ENCODE measurements around the gene CRK. TPM values are rescaled to one million over a fixed set of nuclear protein-coding genes. Genes with fewer than 3 reads are reported as not detected.
"Not testable (repeated sequence)": the region's sequence is repeated elsewhere in the genome, so short reads cannot be mapped to it uniquely, and the experiment has no call there.

The CRK gene
- polyA plus RNA-seq, 1 experiment = 110 TPM

DNA sequence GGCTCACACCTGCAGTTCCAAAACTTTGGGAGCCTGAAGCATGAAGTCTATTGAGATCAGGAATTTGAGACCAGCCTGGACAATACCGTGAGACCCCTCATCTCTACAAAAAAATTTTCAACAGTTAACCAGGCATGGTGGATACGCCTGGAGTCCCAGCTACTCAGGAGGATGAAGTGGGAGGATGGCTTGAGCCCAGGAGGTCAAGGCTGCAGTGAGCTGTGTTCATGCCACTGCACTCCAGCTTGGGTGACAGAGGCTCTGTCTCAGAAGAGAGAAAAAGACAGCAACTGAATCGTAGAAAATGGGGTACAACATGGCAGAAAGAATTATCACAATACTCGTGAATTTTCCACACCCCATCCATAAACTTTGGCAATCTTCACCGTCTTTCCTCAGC lies 3.2 kb downstream of the CRK start:
- CTCF ChIA-PET = no interaction called here
- POLR2A ChIA-PET = no interaction called here

DNA sequence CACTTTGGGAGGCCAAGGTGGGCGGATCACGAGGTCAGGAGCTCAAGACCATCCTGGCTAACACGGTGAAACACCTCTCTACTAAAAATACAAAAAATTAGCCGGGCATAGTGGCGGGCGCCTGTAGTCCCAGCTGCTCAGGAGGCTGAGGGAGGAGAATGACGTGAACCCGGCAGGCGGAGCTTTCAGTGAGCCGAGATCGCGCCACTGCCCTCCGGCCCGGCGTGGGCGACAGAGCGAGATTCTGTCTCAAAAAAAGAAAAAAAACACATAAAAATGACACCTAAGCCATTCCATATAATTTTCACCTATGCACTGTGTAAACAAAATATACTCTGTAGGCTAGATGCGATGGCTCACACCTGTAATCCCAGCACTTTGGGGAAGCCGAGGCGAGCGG lies 5.8 kb downstream of the CRK start:
- H3K27me3 ChIP-seq (ENCODE audit: control insufficient read depth, insufficient read depth, low read length); H3K27ac ChIP-seq (ENCODE audit: low read depth, low read length); H3K4me3 ChIP-seq (ENCODE audit: low read depth, low read length); DNase-seq (ENCODE audit: low read depth, low spot score); POLR2A ChIA-PET; H3K9me3 ChIP-seq (ENCODE audit: control insufficient read depth, insufficient read depth, low read length): not testable (repeated sequence)
- CTCF ChIA-PET = interaction anchor here (1.8 kb wide), 1 partner anchor 85 kb away, joined by 4 read pairs; no protein-coding TSS in a partner anchor

More for the DNA sequence above, 3.2 kb downstream of the CRK start:
- no peak overlapping the region for H3K4me3 ChIP-seq (ENCODE audit: low read depth, low read length)
- no peaks in the 10 kb centered on the region; the same call in 1 of the 2 replicates for H3K9me3 ChIP-seq (ENCODE audit: control insufficient read depth, insufficient read depth, low read length)
- DNase-seq (ENCODE audit: low read depth, low spot score) = no peak
- H3K27ac ChIP-seq (ENCODE audit: low read depth, low read length) = no peak overlapping the region
- TF ChIP-seq, protein P1, sequence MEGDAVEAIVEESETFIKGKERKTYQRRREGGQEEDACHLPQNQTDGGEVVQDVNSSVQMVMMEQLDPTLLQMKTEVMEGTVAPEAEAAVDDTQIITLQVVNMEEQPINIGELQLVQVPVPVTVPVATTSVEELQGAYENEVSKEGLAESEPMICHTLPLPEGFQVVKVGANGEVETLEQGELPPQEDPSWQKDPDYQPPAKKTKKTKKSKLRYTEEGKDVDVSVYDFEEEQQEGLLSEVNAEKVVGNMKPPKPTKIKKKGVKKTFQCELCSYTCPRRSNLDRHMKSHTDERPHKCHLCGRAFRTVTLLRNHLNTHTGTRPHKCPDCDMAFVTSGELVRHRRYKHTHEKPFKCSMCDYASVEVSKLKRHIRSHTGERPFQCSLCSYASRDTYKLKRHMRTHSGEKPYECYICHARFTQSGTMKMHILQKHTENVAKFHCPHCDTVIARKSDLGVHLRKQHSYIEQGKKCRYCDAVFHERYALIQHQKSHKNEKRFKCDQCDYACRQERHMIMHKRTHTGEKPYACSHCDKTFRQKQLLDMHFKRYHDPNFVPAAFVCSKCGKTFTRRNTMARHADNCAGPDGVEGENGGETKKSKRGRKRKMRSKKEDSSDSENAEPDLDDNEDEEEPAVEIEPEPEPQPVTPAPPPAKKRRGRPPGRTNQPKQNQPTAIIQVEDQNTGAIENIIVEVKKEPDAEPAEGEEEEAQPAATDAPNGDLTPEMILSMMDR (IDR thresholded peaks at IDR 0.05; ENCODE audit: low read depth, low read length) = no peak
- H3K27me3 ChIP-seq (ENCODE audit: control insufficient read depth, insufficient read depth, low read length) = no peaks in the 10 kb centered on the region

DNA sequence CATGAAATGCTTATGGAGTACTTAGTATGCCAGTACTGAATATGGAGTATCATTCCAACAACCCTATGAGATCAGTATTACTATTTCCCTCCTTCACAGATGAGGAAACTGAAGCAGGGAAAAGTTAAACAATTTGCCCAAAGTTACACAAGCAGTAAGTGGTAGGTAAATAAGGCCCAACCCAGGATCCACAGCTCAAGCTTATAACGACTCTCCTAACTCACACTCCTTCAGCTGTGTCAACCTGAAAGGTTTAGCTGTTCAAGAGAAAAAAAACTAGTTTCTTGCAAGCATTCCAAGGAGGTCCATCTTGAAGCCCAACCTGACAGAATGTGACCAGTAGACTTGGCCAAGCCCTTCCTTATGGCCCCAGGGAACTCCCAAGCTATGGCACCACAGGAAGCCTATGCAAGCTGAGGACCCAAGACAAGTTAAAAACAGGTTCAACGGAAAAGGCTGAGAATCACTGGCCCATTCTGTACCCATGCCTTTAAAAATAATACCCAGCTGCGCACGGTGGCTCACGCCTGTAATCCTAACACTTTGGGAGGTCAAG lies 6.5 kb downstream of the CRK start:
- no peak overlapping the region for H3K27ac ChIP-seq (ENCODE audit: low read depth, low read length)
- ChIA-PET CTCF (interaction anchor here (1.8 kb wide), 1 partner anchor 85 kb away, joined by 4 read pairs; no protein-coding TSS in a partner anchor), POLR2A (no interaction called here)
- no peak for DNase-seq (ENCODE audit: low read depth, low spot score)
- H3K4me3 ChIP-seq (ENCODE audit: low read depth, low read length) = no peak overlapping the region
- TF ChIP-seq, protein P1 (IDR thresholded peaks at IDR 0.05; ENCODE audit: low read depth, low read length) = no peak
- H3K9me3 ChIP-seq (ENCODE audit: control insufficient read depth, insufficient read depth, low read length) = no peaks in the 10 kb centered on the region
- no peaks in the 10 kb centered on the region for H3K27me3 ChIP-seq (ENCODE audit: control insufficient read depth, insufficient read depth, low read length)

DNA sequence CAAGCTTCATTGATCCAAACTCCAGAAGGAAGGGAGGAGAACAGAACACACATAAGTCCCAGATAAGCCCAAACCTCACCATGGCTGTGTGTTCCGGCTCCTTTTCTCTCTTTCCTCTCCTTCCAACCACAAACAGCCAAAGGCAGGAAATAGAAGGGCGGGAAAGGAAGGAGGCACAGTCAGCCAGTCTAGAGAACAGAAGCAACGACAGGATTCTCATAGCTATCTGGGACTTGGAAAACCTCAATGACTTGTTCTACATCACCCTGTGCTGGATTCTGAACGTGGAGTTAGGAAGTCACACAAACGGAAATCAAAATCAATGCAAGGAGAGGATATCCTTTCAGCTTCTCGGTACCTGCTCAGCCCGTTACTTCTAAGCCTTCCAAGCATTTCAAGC lies 9.0 kb downstream of the CRK start:
- Histone ChIP-seq H3K27me3 (ENCODE audit: control insufficient read depth, insufficient read depth, low read length) (no peaks in the 10 kb centered on the region), H3K9me3 (ENCODE audit: control insufficient read depth, insufficient read depth, low read length) (no peaks in the 10 kb centered on the region), H3K4me3 (ENCODE audit: low read depth, low read length) (no peak overlapping the region), H3K27ac (ENCODE audit: low read depth, low read length) (no peak overlapping the region)
- no peak for DNase-seq (ENCODE audit: low read depth, low spot score)
- POLR2A ChIA-PET = no interaction called here
- CTCF ChIA-PET = interaction anchor here (0.6 kb wide), 1 partner anchor 263 kb away, joined by 3 read pairs; no protein-coding TSS in a partner anchor
- TF ChIP-seq, protein P1 (IDR thresholded peaks at IDR 0.05; ENCODE audit: low read depth, low read length) = no peak

DNA sequence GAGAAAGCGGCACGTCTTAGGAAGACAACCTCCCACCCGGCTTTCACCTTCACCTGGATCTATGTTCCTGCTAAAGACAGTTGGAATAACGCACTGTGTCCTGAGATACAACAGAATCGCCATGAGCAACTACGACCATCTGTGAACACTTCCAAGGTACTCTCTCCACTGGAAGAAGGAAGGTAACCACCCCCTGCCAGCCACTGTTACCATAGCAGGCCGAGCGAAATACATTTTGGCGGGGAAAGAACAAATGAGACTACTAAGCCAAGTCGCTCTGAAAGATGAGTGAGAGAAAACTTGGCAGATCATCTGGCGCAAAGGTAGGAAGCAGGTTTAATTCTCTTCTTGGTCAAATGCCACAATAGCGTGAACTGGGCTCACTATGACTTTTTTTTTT lies 9.8 kb downstream of the CRK start:
- H3K27me3 ChIP-seq (ENCODE audit: control insufficient read depth, insufficient read depth, low read length) = no peaks in the 10 kb centered on the region
- POLR2A ChIA-PET = no interaction called here
- H3K4me3 ChIP-seq (ENCODE audit: low read depth, low read length) = no peak overlapping the region
- no peak for DNase-seq (ENCODE audit: low read depth, low spot score)
- TF ChIP-seq, protein P1 (IDR thresholded peaks at IDR 0.05; ENCODE audit: low read depth, low read length) = no peak
- H3K27ac ChIP-seq (ENCODE audit: low read depth, low read length) = no peak overlapping the region
- CTCF ChIA-PET = interaction anchor here (0.6 kb wide), 1 partner anchor 262 kb away, joined by 3 read pairs; no protein-coding TSS in a partner anchor
- H3K9me3 ChIP-seq (ENCODE audit: control insufficient read depth, insufficient read depth, low read length) = no peaks in the 10 kb centered on the region

DNA sequence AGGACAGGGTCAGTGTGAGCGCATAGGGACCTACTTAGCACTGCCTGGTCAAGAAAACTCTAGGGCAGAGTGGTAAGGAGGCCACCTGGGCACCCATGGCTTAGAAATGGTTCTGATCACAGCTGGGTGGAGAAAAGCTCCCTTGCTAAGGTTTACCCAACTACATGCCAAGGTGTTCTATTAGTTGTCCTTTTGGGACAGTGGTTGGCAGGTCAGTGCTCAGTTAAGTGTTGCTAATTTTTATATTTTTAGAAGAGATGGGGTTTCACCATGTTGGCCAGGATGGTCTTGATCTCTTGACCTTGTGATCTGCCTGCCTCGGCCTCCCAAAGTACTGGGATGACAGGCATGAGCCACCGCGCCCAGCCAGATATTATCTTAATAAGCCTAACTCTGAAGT lies 10.3 kb downstream of the CRK start:
- H3K27ac ChIP-seq (ENCODE audit: low read depth, low read length); DNase-seq (ENCODE audit: low read depth, low spot score); H3K9me3 ChIP-seq (ENCODE audit: control insufficient read depth, insufficient read depth, low read length); H3K27me3 ChIP-seq (ENCODE audit: control insufficient read depth, insufficient read depth, low read length); POLR2A ChIA-PET; H3K4me3 ChIP-seq (ENCODE audit: low read depth, low read length): not testable (repeated sequence)
- CTCF ChIA-PET = interaction anchor here (2.2 kb wide), 1 partner anchor 80 kb away, joined by 10 read pairs; no protein-coding TSS in a partner anchor

- DNase-seq (ENCODE audit: low read depth, low spot score); H3K4me3 ChIP-seq (ENCODE audit: low read depth, low read length); POLR2A ChIA-PET; H3K9me3 ChIP-seq (ENCODE audit: control insufficient read depth, insufficient read depth, low read length); H3K27me3 ChIP-seq (ENCODE audit: control insufficient read depth, insufficient read depth, low read length); CTCF ChIA-PET; H3K27ac ChIP-seq (ENCODE audit: low read depth, low read length): not testable (repeated sequence)
Measured at GRCh38 chr17:1442721-1443120, 13.3 kb downstream of the CRK start.
